Breast epithelium (tissue), 4 donors: ENCODE results near the gene TMEM59. TPM values are rescaled to one million over a fixed set of nuclear protein-coding genes. Genes with fewer than 3 reads are reported as not detected.

Experiments used
- DNase-seq, 2 donors: peaks; one replicate each; pipeline ENCODE4 v3.0.0-alpha.2; 2019; ENCODE audit warnings: low spot score in 2 of 2
- H3K27ac ChIP-seq, 2 donors: fragments of 200-600 bp; sonication (generic) in 1 of 2; one replicate each; pipeline ENCODE4 v1.5.1; 2016 to 2019; ENCODE audit warnings: mild to moderate bottlenecking in 1 of 2
- H3K27me3 ChIP-seq, 2 donors: fragments of 200-600 bp; sonication (generic) in 1 of 2; one replicate each; pipeline versions ENCODE4 v1.5.1 to v1.6.0; 2017 to 2019; ENCODE audit warnings: control low read depth in 1 of 2, mild to moderate bottlenecking in 1 of 2
- H3K36me3 ChIP-seq: fragments of 200-600 bp; one replicate; pipeline ENCODE4 v1.5.1; 2019
- H3K4me1 ChIP-seq, 2 donors: fragments of 200-600 bp; sonication (generic); one replicate each; pipeline ENCODE4 v1.5.1; 2016 to 2019; ENCODE audit warnings: control low read depth in 1 of 2
- H3K4me3 ChIP-seq, 3 donors: fragments of 200-600 bp; sonication (generic); 1 replicate in 2 of 3; 2 replicates in 1 of 3; pipeline ENCODE4 v1.5.1; 2016 to 2019; ENCODE audit warnings: mild to moderate bottlenecking in 3 of 3, moderate library complexity in 2 of 3
- H3K9me3 ChIP-seq, 2 donors: fragments of 200-600 bp; sonication (generic) in 1 of 2; one replicate each; pipeline ENCODE4 v1.5.1; 2016 to 2019; ENCODE audit warnings: control low read depth in 1 of 2
- CTCF ChIP-seq, 3 donors: fragments of 450-650 bp; IDR thresholded peaks; one replicate each; pipeline ENCODE4 v1.5.1; 2016 to 2017; ENCODE audit warnings: antibody characterized with exemption in 3 of 3, mild to moderate bottlenecking in 3 of 3, moderate library complexity in 3 of 3
- POLR2A ChIP-seq: fragments of 450-650 bp; IDR thresholded peaks from one replicate; pipeline ENCODE4 v1.6.1; 2016; ENCODE audit warnings: antibody characterized with exemption, mild to moderate bottlenecking, moderate library complexity
- POLR2AphosphoS5 ChIP-seq, 3 donors: sonication (generic); formaldehyde crosslinking; IDR thresholded peaks; one replicate each; pipeline ENCODE4 v1.6.1; 2017; ENCODE audit warnings: antibody characterized with exemption in 3 of 3
- intact Hi-C: fragments of 100-400 bp; cut with DNase I; formaldehyde crosslinking; loops from one replicate; pipeline ENCODE4 v1.15.1; 2023; ENCODE audit warnings: low total_unique reads
- total RNA-seq, 3 donors: library from RNA; depleted of rRNA; stranded (reverse); fragments of >200 nt; gene quantifications; one replicate each; pipeline ENCODE4 v1.1.0, GENCODE V29; 2016

TMEM59 gene
- total RNA-seq, 3 donors from 2014 or later, result 348 to 498 (median 388) TPM

- Histone ChIP-seq H3K4me3 (no peak overlapping the region), H3K4me1 (no peaks in the 10 kb centered on the region), H3K36me3 (no peaks in the 10 kb centered on the region), H3K27me3 (no peaks in the 10 kb centered on the region), H3K27ac (no peak overlapping the region), H3K9me3 (no peaks in the 10 kb centered on the region)
- no peak for TF ChIP-seq POLR2AphosphoS5 (IDR thresholded peaks at IDR 0.05)
- no peak for TF ChIP-seq POLR2A
- no peak for TF ChIP-seq CTCF (IDR thresholded peaks at IDR 0.05)
- intact Hi-C loops, result no loop called here
- no peak for DNase-seq
Observed at GRCh38 chr1:54014009-54014629, 38.9 kb downstream of the TMEM59 start.

- no peak for TF ChIP-seq POLR2A
- no peak for TF ChIP-seq POLR2AphosphoS5 (IDR thresholded peaks at IDR 0.05)
- TF ChIP-seq CTCF (IDR thresholded peaks at IDR 0.05), result no peak
- H3K27me3 ChIP-seq, result no peaks in the 10 kb centered on the region
- no peak overlapping the region for H3K4me3 ChIP-seq
- no peak for DNase-seq
- no peak overlapping the region for H3K27ac ChIP-seq
- no peaks in the 10 kb centered on the region for H3K9me3 ChIP-seq
- no peaks in the 10 kb centered on the region for H3K4me1 ChIP-seq
- H3K36me3 ChIP-seq, result no peaks in the 10 kb centered on the region
- intact Hi-C loops, result no loop called here
Observed at GRCh38 chr1:54013393-54014008, 39.5 kb downstream of the TMEM59 start.

GRCh38 chr1:54012863-54013262 is 40.1 kb downstream of the TMEM59 start:
- TF ChIP-seq POLR2A (no peak), POLR2AphosphoS5 (IDR thresholded peaks at IDR 0.05) (no peak), CTCF (IDR thresholded peaks at IDR 0.05) (no peak)
- Histone ChIP-seq H3K4me3 (no peak overlapping the region), H3K36me3 (no peaks in the 10 kb centered on the region), H3K9me3 (no peaks in the 10 kb centered on the region), H3K27me3 (no peaks in the 10 kb centered on the region), H3K27ac (no peak overlapping the region), H3K4me1 (no peaks in the 10 kb centered on the region)
- DNase-seq, result no peak
- intact Hi-C loops, result no loop called here

GRCh38 chr1:54012008-54012325 is 41.0 kb downstream of the TMEM59 start:
- Histone ChIP-seq H3K27ac (no peak overlapping the region), H3K27me3 (no peaks in the 10 kb centered on the region), H3K9me3 (no peaks in the 10 kb centered on the region), H3K4me1 (no peaks in the 10 kb centered on the region), H3K36me3 (no peaks in the 10 kb centered on the region), H3K4me3 (no peak overlapping the region)
- TF ChIP-seq CTCF (IDR thresholded peaks at IDR 0.05) (no peak), POLR2AphosphoS5 (IDR thresholded peaks at IDR 0.05) (no peak), POLR2A (no peak)
- DNase-seq, result no peak
- intact Hi-C loops, result no loop called here

GRCh38 chr1:54011316-54012007 is 41.5 kb downstream of the TMEM59 start:
- Histone ChIP-seq H3K27me3 (no peaks in the 10 kb centered on the region), H3K4me3 (no peak overlapping the region), H3K4me1 (no peaks in the 10 kb centered on the region), H3K27ac (no peak overlapping the region), H3K9me3 (no peaks in the 10 kb centered on the region), H3K36me3 (no peaks in the 10 kb centered on the region)
- no peak for TF ChIP-seq CTCF (IDR thresholded peaks at IDR 0.05)
- no peak for TF ChIP-seq POLR2A
- TF ChIP-seq POLR2AphosphoS5 (IDR thresholded peaks at IDR 0.05), result no peak
- intact Hi-C loops, result no loop called here
- DNase-seq, result no peak
